HG02763 (cell line): ENCODE results near the gene GRHL1.

ENCODE experiments used
- ATAC-seq: cut with Tn5 transposase; IDR thresholded peaks from one replicate; pipeline ENCODE4 v1.9.1; 2021; ENCODE audit warnings: mild to moderate bottlenecking, moderate library complexity; ENCODE audit not compliant: unreplicated experiment

Gene GRHL1

DNA sequence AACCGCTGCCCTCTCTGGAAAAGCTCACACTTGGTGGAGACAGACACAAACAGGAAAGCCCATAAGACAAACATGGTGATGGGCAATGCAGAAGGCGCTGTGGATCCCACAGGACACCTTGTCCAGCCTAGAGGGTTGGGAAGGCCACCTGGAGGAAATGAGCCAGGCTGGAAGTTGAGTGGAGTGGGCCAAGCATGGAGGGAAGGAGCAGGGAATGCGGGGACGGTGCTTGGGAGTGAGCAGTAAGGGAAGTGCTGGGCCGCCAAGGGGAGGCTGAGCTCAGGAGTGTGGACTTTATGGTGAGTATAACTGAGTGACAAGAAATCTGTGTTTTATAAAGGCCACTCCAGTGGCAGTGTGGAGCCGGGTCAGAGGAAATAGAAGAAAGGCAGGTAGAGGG is 2.8 kb upstream of the GRHL1 start:
- no peak for ATAC-seq

- no peak for ATAC-seq
These were observed 2.1 kb upstream of the GRHL1 start for GRCh38 chr2:9949239-9949991.

DNA sequence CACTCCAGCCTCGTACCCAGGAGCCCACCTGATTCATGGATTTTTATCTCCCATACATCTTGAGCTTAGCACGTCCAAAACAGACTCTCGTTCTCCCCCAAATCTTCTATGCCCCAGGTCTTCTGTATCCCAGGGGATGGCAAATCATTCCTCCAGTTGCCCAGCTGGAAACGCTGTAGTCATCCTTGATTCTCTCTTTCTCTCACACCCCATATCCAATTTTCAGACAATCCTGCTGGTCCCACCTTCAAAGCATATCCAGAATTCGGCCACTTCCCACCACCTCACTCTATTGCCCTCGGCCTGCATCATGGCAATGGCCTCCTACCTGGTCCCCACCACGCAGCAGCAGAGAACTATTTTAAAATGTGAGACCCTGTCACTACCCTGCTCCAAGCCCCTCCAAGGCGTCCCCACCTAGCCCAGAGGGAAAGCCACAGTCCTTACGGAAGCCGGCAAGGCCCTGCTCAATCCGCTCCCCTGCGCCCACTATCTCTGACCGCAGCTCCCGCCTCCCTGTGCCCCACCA is 1.4 kb upstream of the GRHL1 start:
- ATAC-seq = no peak

- peak; percentile 35 for ATAC-seq
These were observed 797 bp upstream of the GRHL1 start for GRCh38 chr2:9950521-9951271.

- no peak for ATAC-seq
These were observed 296 bp upstream of the GRHL1 start for GRCh38 chr2:9951272-9951521.

DNA sequence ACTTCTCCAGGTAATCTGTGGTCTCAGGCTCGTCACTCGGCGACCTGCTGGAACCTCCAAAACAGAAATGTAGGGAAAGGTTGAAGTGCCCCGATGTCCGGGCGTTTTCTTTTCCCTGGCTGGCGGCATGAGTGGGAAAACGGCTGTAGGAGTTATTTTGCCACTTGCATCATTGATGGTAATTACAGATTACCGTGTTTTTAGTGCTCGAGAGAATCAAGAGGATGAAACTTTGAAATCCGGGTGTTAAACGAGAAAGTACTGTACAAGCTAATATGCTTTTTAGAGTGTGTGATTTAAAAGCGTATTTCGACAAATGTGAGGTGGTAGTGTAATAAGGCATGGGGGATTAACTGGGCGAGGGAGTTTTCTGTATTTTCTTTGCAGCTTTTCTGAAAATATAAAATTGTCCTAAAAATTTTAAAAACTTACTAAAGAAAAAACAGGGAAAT is 819 bp downstream of the GRHL1 start:
- ATAC-seq = no peak

DNA sequence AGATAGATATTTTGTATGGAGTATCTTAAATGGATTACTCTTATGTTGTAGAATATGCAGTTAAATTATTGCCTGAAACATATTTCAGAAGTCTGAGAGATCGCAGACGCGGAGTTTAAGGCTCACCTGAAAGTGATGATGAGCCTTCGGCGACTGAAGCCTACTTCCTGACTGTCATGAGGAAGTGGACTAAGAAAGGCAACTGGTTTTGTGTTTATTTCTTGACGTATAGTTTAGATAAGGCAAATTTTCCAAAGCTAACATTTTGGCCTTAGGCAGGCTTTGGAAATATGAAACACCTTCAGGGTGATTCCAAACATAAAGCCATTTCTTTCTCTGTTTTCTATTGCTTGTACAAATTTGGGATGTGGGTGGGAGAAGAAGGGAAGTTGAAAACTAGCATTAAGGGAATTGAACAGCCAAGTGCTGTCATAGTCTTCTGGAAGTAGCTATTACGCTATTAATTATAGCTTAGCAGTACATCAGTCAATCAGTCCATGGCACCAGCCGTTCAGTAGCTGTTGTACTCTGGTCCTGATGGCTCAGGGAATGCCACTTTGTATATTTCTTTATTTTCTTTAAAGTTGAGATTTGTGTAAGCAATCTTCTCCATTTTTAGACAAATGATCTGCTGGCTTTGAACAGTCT is 1.5 kb downstream of the GRHL1 start:
- no peak for ATAC-seq

- no peak for ATAC-seq
These were observed 2.6 kb downstream of the GRHL1 start for GRCh38 chr2:9954136-9954535.

DNA sequence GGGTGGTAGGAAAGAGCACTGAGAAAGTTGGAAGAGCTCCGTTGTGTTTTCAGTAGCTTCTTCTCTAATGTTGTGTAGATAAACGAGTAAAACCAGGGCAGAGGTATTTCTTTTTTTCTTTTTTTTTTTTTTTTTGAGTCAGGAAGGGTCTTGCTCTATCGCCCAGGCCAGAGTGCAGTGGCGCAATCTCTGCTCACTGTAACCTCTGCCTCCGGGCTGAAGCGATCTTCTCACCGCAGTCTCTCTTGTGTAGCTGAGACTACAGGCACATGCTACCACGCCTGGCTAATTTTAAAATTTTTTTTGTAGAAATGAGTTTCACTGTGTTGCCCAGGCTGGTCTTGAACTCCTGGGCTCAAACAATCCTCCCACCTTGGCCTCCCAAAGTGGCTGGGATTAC is 6.6 kb downstream of the GRHL1 start:
- no peak for ATAC-seq

GRCh38 chr2:9959262-9959661 is 7.8 kb downstream of the GRHL1 start:
- no peak for ATAC-seq

DNA sequence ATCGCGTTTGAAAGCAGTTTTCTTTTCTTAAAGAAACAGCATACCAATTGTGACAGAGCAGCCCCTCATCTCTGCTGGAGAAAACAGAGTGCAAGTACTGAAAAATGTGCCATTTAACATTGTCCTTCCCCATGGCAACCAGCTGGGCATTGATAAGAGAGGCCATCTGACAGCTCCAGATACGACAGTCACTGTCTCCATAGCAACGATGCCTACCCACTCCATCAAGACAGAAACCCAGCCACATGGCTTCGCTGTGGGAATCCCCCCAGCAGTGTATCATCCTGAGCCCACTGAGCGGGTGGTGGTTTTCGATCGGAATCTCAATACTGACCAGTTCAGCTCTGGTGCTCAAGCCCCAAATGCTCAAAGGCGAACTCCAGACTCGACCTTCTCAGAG is 9.5 kb downstream of the GRHL1 start:
- ATAC-seq = no peak

GRCh38 chr2:9964334-9964980 is 13.0 kb downstream of the GRHL1 start:
- ATAC-seq = no peak

DNA sequence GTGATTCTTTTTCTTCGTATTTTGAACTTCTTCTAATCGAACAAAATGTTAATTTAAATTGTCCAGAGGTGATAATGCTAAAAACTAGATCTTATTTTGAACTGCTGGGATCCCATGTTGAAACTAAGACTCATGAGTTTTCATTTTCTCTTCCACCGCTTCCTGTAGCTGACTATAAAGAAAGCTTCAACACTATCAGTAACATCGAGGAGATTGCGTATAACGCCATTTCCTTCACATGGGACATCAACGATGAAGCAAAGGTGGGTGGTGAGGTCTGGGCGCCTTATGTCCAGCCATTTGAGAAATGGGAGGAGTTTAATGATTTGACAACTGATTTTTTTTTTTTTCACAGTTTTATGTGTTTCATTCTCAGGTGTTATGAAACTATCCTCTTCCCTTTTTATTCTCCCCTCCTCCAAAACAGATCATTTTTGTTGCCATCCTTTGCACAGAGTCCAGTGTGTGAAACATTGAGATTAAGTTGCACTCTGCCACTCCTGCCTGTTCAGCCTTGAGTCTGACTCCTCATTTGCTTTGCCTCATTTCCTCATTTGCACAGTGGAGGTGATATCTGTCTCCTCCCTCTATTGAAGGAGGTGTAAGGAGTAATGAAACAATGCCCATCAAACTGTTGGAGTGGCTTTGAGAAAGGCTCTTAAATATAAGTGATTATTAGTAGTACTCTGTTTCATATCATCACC is 13.8 kb downstream of the GRHL1 start:
- ATAC-seq = no peak

- ATAC-seq = no peak
These were observed 15.1 kb downstream of the GRHL1 start for GRCh38 chr2:9966491-9967022.

DNA sequence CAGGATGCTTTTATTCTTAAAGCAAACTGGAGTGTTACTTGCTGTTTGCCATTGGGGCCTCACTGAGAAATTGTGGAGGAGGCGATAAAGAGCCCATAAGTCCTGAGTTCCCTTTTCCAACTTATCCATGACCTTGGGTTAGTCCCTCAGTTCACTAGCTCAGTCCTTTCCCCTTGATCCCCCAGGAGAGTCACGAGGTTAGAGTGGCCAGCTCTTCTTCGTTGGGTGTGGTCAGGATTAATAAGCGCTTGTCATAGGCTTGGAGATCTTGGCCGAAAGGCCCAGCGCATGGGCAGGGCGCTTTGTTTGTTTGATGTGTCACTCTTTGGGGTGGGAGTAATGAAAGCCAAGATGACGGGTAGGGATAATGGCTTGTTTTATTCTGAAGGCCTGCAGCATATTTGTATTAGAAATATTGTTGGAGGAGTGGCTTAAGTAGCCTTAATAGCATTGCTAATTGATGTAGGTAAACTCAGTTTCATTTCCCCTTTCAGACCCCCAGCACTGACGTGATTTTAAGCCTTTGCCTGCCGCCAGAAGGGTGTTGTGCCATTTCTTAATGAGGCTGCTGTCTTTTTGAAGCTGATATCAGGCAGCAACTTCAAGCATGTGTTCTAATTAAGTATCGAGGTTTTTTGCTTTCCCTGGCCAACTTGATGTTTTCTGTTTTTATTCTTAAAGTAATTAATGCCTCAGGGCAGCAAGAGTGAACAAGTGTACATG is 15.7 kb downstream of the GRHL1 start:
- no peak for ATAC-seq

DNA sequence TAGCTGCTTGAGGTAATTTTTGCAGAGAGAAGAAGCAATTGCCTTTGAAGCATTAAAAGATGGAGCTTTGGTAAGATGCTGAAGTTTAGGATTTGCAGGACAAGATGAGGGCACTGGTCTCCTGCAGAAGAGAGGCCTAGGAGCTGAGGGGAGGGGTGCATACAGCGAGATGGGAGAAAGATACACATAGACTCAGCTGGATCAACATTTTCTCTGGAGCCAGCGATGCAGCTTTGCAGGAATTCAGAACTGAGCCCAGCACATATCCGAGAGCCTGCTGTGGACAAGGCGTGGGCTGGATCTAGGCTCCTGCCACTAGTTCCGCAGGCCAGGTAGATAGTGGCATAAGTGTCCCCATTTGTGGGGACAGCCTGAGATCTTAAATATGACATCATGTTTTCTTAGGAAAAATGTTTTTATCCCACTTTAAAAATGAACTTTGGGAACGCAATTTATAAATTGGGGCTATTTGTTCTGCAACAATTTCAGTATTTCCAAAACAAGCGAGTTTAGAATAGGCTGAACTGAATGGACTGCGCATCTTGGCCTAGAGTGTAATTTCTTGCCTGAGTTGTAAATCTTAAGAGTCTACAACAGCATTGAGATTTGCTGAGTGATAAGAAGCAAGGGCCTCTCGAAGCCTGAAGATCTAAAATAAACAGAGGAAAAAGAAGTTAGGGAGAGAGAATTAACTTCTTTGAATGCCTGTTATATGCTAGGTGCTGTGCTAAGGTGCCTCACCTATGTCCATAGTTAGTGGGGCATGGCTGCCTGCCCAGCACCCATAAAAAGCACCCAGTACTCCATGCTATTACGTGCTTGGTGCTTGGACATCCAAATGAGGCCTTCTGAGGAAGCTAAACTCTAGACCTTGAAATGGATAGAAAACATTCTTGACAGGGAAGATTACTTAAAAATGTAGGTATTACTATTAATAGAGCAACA is 17.3 kb downstream of the GRHL1 start:
- ATAC-seq = no peak

- no peak for ATAC-seq
These were observed 18.9 kb downstream of the GRHL1 start for GRCh38 chr2:9970200-9971044.
